Neural progenitor cell (in vitro differentiated cells): ENCODE measurements around the gene CD200.

ENCODE experiments used
- CTCF ChIP-seq: fragments of 200-600 bp; sonication (generic); IDR thresholded peaks from 2 replicates; pipeline ENCODE4 v1.5.1; 2017; ENCODE audit warnings: antibody characterized with exemption, mild to moderate bottlenecking
- EZH2 ChIP-seq: fragments of 200-600 bp; sonication (generic); IDR thresholded peaks from 2 replicates; pipeline ENCODE4 v1.6.1; 2017; ENCODE audit warnings: antibody characterized with exemption, mild to moderate bottlenecking, moderate library complexity
- EZH2phosphoT487 ChIP-seq: fragments of 200-600 bp; sonication (generic); IDR thresholded peaks from 2 replicates; pipeline ENCODE4 v1.6.1; 2017; ENCODE audit warnings: antibody characterized with exemption

- TF ChIP-seq EZH2 (no peak), CTCF (no peak), EZH2phosphoT487 (no peak)
These were observed 43.4 kb downstream of the CD200 start for GRCh38 chr3:112376241-112376911.
